T-helper 1 cell treated with Interleukin-12 subunit alpha and Interleukin-12 subunit beta and Interleukin-4 antibody, amounts not matched to agents 30 ng/mL and 1 ng/mL, for 36 hours (primary cell): Measurements from ENCODE around the gene LRRC57. TPM values are rescaled to one million over a fixed set of nuclear protein-coding genes. Genes with fewer than 3 reads are reported as not detected.
"Not testable (repeated sequence)": the region's sequence is repeated elsewhere in the genome, so short reads cannot be mapped to it uniquely, and the experiment has no call there.

Source experiments
- intact Hi-C: fragments of 100-400 bp; cut with micrococcal nuclease; formaldehyde crosslinking; loops from one replicate; pipeline ENCODE4 v1.15.1; 2024
- total RNA-seq: library from RNA; stranded (reverse); gene quantifications from 2 replicates; pipeline ENCODE4 v1.2.3, GENCODE V29; 2022

LRRC57 gene
- 21.1 and 26.6 TPM in 2 replicates for total RNA-seq

DNA sequence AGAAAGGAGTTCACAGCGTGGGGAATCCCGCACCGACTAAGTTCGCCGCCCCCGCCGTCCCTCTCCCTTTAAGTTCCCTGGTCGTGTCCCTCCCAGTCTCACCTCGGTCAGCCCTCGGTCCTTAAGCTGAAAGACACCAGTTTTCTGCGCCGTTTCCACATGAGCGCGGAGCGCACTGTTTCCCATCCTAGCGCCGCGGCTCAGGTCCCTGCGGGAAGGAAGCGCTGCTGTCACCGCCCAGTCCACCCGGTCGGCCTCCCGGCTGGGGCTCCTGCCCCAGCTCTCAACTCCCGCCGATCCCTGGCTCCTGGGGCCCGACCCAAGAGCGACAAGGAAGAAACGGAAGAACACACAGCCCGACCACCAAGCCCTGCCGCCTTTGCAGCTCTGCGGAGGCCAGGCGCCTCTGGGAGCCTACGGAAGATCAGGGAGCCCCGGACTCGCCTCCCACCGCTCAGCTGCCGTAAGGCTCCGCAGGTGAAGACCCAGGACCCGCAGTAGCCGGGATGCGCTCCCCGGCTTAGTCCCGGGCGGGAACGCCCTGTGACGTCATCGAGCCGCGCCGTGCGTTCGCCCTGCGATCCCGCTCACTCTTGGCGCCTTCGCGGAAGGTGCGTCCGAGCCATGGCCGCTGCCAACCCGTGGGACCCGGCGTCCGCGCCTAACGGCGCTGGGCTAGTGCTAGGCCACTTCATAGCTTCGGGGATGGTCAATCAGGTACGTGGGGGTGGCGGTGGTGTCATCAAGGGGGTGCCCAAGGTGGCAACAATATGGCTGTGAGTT is at the start of gene LRRC57, which contains the start of gene HAUS2:
LRRC57 (minus strand) TSS at position 545 of the 783 bp plus-strand sequence; CDS start at position 186, 359 bp downstream.
HAUS2 (plus strand) TSS at position 590 of the 783 bp plus-strand sequence; CDS start at position 625, 35 bp downstream.
- intact Hi-C loops, result loop anchor here (1.0 to 5.0 kb wide), 10 partner anchors 27 to 1981 kb away; partner anchors contain the start of genes CCDC32, GANC, GOLM2 and RPUSD2

DNA sequence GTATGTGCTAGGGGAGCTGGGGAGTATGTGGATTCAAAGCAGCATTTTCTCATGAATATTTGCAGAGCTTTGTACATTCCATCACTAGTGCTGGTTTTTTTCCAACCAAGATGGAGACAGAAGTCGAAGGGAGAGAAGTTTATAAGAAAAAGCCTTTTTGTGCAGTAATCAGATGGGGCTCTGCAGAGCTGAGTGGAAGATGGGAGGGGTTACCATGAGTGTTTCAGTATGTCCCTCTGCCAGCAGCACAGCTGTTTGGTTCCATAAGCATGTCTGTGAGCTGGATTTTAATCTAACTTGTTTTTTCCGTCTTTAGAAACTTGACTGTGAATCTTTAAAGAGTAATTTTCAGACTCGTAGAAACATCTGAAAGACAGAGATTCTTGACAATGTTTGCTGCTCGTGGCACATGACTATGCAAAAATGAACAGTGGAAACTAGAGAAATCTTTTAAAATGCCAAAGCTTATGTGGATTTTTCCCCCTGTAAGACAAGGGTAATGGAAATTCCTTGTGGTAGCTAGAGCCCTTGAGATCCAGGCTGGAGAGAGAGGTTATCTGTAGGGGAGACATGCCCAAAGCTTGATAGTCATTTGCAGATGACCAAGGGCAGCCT is 47.1 kb upstream of the LRRC57 start:
- intact Hi-C loops, result no loop called here

DNA sequence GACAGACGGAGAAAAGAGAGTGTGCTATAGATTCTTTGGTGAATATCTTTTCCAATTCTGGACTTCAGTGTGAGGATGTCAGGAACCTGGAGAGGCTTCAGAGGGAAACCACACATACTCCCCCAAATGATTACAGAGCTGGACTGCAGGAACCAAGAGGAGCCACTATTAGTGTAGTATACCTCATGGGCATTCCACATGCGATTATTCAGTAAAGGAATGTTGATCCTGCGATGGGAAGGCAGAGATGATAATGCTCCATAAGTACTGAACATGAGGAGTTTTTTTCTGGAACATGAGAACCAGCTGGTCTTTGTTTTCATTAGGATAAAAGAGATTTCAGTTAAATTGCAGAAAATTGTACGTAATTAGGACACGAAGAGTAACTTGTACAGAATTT is 45.5 kb upstream of the LRRC57 start:
- intact Hi-C loops, result no loop called here

DNA sequence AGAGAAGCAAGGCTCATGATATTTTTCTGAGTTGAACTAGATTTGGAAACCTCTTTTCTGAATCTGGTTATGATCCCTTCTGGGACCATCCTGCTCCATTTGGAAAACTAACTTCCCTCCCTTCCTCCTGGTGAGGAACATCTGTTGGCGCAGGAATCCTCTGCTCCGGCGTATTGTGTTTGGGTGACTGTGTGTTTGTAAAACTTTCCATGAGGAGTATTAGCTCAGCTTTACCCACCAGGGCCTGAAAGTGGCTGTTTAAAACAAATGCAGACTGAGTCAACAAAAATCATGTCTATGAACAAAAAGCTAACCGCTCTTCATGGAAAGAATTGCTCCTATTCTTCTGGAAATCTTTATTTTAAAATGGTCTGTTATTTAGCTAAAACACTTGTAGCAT is 44.5 kb upstream of the LRRC57 start:
- intact Hi-C loops, result no loop called here

DNA sequence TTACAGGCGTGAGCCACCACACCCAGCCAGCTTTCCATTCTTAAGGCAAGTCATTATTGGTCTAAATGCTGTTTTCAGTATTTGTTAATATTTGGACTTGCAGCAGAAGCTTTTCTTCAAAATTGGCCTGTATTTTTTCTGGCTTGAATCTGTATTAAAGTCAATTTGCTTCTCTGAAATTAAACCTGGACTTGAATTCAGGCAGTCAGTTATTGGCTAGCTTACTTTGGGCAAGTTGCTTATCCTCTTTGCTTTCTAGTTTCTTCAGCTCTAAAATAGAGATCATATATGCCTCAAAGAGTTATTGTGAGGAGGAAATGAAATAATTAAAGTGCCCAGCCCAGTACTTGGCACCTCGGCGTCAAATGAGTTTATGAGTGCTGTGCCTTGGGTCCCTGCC is 44.1 kb upstream of the LRRC57 start:
- intact Hi-C loops, result no loop called here

DNA sequence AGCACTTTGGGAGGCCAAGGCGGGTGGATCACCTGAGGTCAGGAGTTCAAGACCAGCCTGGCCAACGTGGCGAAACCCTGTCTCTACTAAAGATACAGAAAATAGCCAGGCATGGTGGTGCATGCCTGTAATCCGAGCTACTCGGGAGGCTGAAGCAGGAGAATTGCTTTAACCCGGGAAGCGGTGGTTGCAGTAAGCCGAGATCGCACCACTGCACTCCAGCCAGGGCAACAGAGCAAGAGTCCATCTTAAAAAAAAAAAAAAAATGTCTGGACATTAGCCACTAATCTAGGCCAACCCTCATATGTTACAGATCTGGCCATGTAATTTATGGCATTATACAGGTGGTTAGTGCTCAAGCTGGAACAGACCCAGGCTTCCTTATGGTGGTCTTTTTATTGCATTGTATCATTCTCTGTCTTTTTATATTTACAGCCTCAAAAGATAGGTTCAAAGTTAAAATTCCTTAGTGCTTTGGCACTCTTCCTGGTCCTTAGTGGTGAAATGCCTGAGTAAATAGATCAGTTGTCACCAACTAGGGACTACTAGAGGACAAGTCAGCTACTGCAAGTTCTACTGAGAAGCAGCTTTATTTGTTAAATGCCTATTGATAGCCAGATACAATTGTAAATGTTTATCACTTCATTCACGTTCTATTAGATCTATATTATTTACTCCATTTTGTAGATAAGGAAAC is 42.8 kb upstream of the LRRC57 start:
- intact Hi-C loops, result no loop called here

DNA sequence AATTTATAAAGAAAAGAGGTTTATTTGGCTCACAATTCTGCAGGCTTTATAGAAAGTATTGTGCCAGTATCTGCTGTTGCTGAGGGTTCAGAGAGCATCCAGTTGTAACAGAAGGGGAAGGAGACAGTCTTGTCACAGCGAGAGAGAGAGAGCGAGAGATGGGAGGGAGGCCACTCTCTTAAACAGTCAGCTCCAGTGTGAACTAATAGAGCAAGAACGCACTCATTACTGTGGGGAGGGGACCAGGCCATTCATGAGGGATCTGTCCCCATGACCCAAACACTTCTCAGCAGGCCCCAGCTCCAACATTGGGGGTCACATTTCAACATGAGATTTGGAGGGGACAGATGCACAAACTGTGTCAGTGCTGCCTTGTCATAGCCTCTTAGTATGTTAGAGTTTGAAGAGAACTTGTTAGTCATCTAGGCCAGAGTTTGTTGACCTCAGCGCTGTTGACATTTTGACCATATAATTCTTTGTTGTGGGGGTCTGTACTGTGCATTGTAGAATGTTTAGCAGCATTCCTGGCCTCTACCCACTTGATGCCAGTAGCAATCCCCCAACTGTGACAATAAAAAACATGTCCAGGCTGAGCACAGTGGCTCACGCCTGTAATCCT is 42.1 kb upstream of the LRRC57 start:
- intact Hi-C loops, result no loop called here

DNA sequence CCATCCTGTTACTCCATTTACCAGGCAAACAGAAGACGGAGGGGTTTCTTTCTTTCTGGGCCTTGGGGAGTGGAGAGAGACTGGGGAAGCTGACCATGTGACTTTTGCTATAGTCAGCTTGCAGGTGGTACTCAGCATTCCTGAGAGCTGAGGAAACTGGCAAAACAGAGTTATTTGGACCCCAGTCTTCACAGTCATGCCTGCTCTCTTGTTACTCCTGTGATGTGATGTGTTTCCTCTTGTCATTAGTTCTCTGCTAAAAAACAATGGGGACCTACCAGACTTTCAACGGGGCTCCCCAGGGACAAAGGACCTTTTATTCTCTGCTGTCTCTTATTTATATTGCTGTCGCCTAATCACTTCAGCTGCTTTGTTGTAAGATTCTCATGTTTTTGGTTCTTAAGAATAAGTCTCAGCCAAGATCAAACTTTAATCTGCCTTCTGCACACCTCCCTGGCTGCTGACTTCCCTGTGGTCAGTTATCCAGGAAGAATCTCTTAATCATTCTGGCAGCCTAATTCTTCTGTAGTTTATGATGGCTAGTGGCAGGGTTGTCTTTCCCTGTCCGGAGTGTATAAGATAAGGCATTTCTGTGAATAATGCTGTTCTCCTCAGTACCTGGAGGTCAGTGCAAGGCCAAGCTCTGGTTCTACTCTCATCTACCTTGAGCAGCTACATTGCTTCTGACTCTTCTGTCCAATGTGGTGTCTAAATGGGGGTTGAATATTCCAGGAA is 35.6 kb upstream of the LRRC57 start:
- intact Hi-C loops, result no loop called here

DNA sequence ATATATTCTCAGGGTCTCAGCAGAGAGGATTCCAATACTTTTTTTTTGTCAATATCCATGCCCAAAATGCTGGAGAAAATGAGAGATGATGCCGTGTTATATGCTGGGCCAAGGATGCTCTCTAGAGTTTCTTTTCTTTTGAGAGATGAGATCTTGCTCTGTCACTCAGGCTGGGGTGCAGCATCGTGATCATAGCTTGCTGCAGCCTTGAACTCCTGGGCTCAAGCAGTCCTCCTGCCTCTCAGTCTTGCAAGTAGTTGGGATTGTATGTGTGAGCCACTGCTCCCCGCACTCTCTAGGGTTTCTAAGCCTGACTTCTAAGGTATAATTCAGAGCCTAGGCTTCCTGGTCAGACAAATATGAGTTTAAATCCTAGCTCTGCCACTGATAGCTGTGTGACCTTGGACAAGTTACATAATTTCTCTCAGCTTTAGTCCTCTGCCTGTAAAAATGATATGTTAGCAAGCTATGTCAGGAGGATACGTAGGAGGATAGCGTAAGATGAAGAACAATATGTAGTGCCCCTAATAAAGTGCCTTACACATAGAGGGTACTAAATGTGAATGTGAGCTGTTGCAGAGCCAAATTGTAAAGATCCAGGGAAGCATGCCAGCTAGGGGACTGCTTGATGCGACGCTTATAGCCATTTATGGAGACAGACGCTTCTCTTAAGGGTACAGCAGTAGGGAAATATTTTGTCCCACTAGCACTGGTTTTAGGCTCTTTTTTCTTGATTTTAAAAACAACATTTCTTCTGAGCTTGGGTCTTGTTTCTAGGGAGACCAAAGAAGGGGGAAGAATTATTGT is 34.2 kb upstream of the LRRC57 start:
- intact Hi-C loops, result no loop called here

DNA sequence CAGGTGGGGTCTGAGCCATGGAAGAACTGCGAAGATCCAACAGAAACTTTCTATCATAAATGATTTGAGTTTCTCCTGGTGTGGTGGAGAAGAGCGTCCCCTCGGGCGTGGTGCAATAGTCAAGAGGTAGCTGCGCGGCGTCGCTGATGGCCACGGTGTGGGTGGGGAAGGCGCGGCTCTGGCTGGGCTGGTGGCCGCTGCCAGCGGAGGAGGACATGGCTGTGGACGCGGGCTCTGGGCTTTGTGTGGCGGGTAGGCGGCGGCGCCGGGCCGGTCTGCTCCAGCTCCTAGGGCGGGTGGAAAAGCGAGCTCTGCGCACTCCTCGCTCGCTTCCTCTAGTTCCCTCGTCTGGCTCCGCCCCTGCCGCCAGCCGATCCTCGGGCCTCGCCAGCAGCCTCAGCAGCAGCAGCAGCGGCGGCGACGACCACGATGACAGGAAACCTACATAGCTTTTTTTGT is 32.7 kb upstream of the LRRC57 start:
- intact Hi-C loops, result loop anchor here (1.0 to 2.0 kb wide), 4 partner anchors 28 to 308 kb away; partner anchors contain the start of genes GANC, HAUS2, LRRC57 and TMEM87A

DNA sequence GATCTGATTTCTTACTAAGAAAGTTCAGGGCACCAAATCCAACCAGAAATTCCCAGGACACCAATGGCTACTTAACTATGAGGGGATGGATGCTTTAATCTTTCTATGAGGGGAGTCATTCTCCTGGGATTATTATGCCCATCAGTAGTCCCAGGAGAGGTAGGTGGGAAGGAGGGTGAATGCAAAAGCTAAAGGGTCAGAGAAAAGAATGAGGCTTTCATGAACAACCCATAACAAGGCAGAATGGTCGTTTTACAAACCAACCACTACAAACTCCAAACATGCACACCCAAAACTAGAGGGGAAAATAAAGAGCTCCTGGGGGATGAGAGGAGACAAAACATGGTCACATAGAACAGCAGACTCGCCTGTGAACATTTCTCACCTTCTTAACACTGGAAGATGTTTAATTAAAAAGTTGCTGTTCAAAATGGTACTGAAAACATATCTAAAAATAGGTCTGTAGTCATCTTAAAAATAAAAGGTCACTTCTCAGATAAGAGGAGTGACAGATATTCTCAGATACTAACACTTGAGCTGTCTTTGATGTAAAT is 30.5 kb upstream of the LRRC57 start:
- intact Hi-C loops, result loop anchor here (5.0 to 10.0 kb wide), 3 partner anchors 604 to 1347 kb away; partner anchors contain the start of genes CHP1, EHD4, EXD1 and MGA

DNA sequence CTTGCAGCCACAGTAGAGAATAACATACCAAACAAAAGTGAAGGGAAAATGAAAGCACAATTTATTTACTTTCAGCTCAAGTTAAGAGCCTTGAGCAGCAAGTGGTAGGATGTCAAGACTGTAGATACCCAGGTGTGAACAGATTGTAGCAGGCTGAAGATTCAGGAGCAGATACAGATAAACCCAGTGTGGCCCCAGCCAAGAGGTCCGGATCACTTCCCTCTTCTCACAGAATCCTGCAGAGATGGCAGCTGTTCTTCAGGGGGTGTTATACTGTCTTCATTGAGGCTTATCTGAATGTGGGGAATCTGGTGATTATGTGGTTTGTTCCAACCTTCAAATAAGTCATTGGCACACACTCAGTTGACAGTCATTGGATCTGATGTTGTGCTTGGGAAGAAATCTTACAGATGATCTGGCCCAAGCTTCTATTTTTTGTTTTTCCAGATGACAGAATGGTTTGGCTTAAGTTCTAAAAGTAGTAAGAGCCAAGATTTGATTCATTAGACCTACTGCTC is 29.0 kb upstream of the LRRC57 start:
- intact Hi-C loops, result loop anchor here (5.0 to 10.0 kb wide), 3 partner anchors 603 to 1345 kb away; partner anchors contain the start of genes CHP1, EHD4, EXD1 and MGA

DNA sequence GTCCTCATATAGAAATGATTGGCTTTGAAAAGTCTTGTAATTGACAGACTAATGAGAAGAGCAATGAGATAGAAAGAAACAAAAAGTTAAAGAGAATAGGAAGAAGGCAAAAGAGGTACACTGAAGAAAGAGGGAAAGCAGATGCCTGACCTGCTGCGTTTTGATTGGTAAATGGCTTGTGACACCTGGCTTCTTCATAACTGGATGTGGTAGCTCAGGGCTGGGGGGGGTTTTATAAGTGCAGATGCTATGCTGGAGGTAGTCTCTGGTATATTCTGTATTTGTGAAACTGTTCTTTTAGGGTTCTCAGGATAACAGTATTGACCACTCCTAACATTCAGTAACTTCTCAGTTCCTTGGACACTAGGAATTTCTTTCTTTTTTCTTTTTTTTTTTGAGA is 28.2 kb upstream of the LRRC57 start:
- intact Hi-C loops, result loop anchor here (5.0 to 10.0 kb wide), 3 partner anchors 602 to 1344 kb away; partner anchors contain the start of genes CHP1, EHD4, EXD1 and MGA

DNA sequence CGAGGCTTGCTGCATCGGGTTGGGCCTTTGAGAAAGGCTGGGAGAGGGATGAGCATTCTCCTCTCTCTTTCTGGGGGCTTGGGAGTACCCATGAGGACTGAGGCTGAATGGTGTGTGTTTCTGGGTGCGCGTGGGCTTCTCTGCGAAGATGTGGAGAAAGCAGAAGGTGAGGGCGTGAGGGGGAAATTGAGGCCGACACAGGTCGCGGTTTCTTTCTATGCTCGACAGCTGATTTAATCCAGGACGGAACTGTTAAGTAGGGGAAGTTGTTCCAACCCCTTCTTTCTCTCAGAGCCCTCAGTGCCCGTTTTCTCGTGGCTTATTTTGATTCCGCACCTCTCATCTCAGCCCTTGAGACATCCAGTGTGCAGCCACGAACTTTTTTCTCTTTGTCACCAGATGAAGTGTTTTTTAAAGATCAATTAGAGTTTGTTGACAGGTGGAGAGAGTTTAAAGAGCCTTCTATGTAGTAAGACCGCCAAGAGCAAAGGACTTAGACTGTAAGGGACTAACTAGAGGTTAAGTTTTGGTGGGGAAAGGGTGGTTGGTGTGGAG is 27.5 kb upstream of the LRRC57 start:
- intact Hi-C loops, result loop anchor here (5.0 to 10.0 kb wide), 3 partner anchors 601 to 1344 kb away; partner anchors contain the start of genes CHP1, EHD4, EXD1 and MGA

DNA sequence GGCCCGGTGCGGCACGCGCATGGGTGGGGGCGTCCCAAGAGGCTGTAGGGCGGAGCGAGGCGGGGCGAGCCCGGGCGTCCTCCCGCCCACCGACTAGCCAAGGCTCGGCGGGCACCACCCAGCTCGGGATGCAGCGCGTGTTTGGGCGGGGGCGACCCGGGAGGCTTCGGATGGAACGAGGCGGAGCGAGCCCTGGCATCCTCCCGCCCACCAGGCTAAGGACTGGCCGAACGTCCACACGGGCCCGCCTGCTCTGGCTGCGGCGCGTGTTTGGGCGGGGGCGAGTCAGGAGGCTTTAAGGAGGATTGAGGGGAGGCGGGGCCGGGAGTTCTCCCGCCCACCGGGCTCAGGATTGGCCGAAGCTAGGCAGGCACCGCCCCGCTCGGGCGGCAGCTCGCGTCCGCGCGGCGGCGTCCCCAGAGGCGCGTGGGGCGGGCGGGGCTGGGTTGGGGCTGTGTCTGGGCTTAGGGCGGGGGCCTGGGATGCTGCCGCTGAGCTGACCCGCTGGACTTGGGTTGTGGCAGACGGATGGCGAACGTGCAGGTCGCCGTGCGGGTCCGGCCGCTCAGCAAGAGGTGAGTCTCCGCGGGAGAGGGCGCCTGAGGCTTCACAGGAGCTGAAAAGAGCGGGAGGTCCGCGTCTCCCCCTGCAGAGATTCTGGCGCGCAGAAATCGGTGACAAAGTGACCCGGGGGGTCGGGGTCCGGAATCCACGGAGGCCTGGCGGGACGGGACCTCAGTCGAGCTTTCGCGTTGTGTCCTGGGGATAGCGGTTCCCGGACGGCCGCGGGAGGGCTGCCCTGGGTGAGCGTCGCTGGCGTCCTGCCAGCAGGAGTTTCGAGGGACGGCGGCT is 26.8 kb upstream of the LRRC57 start, which contains the start of gene STARD9:
STARD9 (plus strand) TSS at position 419 of the 852 bp plus-strand sequence; CDS start at position 529, 110 bp downstream.
- intact Hi-C loops, result loop anchor here (1.0 to 10.0 kb wide), 11 partner anchors 27 to 1343 kb away; partner anchors contain the start of genes CDAN1, CHP1, EHD4 and EXD1

DNA sequence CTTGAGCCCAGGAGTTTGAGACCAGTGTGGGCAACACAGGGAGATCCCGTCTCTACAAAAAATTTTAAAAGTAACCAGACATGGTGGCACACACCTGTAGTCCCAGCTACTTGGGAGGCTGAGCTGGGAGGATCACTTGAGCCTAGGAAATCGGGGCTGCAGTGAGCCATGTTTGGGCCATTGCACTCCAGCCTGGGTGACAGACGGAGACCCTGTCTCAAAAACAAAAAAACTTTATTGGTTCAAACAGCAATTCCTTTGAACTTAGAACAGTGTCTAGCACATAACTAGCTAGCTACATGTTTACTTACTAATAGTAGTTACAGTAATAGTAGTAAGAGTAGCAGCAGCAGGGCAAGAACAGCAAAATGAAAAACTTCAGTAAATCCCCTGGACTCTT is 10.1 kb upstream of the LRRC57 start:
- intact Hi-C loops, result no loop called here

DNA sequence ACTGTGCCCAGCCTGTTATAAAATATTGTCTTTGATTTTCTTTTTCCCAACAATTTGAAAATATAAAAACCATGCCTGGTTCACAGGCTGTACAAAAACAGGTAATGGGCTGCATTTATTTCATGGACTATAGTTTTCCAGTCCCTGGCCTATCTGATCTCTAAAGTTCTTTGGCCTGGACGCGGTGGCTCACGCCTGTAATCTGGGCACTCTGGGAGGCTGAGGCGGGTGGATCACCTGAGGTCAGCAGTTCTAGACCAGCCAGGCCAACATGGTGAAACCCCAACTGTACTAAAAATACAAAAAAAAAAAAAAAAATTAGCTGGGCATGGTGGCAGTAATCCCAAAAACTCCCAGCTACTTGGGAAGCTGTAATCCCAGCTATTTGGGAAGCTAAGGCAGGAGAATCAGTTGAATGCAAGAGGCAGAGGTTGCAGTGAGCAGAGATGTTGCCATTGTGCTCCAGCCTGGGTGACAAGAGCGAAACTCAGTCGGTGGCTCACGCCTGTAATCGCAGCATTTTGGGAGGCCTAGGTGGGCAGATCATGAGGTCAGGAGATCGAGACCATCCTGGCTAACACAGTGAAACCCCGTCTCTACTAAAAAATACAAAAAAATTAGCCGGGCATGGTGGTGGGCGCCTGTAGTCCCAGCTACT is 8.1 kb upstream of the LRRC57 start:
- intact Hi-C loops, result not testable (repeated sequence)
